ENCODE data around the gene PPP1R12C.

PPP1R12C gene

DNA sequence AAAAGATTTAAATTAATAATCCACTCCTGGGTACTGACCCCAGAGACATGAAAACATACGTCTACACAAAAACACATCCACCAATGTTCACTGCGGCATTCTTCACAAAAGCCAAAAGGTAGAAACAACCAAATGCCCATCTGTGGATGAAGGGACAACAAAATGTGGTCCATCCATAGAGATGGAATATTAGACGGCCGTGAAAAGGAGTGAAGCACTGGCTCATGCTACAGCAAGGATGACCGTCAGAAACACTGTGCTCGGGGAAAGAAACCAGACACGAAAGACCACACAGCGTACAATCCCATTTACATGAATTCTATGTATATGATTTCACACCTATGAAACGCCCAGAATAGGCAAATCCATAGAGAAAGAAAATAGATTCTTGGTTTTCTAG is 60.6 kb downstream of the PPP1R12C start:
- TF ChIP-seq, protein P1, sequence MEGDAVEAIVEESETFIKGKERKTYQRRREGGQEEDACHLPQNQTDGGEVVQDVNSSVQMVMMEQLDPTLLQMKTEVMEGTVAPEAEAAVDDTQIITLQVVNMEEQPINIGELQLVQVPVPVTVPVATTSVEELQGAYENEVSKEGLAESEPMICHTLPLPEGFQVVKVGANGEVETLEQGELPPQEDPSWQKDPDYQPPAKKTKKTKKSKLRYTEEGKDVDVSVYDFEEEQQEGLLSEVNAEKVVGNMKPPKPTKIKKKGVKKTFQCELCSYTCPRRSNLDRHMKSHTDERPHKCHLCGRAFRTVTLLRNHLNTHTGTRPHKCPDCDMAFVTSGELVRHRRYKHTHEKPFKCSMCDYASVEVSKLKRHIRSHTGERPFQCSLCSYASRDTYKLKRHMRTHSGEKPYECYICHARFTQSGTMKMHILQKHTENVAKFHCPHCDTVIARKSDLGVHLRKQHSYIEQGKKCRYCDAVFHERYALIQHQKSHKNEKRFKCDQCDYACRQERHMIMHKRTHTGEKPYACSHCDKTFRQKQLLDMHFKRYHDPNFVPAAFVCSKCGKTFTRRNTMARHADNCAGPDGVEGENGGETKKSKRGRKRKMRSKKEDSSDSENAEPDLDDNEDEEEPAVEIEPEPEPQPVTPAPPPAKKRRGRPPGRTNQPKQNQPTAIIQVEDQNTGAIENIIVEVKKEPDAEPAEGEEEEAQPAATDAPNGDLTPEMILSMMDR (conservative IDR thresholded peaks at IDR 0.05; ENCODE audit: low read length) = no peak
- no peak for DNase-seq (ENCODE audit: low read depth)
- H3K4me3 ChIP-seq (ENCODE audit: low read length) = no peak overlapping the region

DNA sequence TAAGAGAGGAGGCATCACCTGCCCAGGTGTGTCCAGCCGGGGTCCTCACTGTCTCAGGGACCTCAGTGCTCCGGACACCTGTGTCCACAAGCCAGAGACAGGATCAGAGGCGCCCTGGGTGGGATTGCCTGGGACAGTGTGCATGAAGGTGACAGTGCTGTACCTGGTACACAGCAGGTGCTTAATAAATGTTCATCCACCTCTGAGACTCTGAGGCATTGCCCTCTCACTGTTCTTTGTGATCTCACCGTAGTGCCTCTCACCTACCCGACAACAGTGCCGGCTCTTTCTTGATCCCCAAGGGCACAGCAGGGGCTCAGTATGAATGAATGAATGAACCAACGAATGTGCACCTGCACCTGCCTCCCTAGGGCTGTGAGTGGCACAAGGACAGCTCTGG is 63.7 kb downstream of the PPP1R12C start:
- DNase-seq (ENCODE audit: low read depth) = no peak
- TF ChIP-seq, protein P1 (conservative IDR thresholded peaks at IDR 0.05; ENCODE audit: low read length) = no peak
- no peak overlapping the region for H3K4me3 ChIP-seq (ENCODE audit: low read length)

DNA sequence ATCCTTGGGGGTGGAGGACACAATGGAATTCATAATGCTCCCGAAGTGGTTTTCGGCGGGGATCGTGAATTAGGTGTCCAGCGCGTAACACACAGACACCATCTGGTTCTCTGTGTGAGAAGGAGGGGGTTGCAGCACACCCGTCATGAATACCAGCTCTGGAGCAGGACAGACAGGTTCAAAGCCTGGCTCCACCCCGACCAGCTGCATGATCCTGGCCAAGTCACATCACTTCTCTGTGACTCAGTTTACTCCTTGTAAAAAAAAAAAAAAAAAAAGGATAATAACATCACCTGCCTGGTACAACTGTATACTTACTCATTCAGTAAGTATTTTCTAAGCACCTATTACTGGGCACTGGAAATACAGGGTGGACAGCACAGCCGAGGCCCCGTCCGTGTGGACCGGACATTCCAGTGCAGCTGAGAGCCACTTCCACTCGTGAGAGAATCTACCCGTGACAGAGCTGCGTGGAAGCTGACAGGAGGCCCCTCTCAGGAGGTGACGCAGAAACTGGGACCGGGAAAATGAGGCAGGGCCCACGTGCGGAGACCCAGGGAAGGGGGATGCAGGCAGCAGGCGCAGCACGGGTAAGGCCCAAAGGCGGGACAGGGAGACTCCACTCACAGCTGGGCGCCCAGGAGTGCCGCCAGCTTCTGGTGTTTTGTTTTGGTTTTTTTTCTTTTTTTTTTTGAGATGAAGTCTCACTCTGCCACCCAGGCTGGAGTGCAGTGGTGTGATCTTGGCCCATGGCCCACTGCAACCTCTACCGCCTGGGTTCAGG is 66.5 kb downstream of the PPP1R12C start:
- DNase-seq (ENCODE audit: low read depth) = no peak
- no peak overlapping the region for H3K4me3 ChIP-seq (ENCODE audit: low read length)
- TF ChIP-seq, protein P1 (conservative IDR thresholded peaks at IDR 0.05; ENCODE audit: low read length) = no peak

DNA sequence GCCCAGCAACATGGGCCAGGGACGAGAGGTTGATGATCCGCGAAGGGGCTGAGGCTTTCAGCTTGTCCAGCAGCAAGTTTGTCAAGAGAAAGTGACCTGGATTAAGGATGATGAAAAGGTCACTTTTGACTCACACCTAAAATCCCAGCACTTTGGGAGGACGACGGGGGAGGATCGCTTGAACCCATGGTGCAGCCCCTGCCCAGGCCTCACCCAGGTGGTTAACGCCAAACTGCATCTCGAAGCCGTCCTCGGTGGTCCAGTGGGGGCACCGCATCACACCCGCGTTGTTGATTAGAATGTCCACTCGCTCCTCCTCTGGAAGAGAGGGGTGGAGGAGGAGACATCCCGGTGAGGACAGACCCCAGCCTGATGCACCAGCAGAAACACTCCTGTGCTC is 69.0 kb downstream of the PPP1R12C start:
- H3K4me3 ChIP-seq (ENCODE audit: low read length) = no peak overlapping the region
- DNase-seq (ENCODE audit: low read depth) = no peak
- TF ChIP-seq, protein P1 (conservative IDR thresholded peaks at IDR 0.05; ENCODE audit: low read length) = no peak

DNA sequence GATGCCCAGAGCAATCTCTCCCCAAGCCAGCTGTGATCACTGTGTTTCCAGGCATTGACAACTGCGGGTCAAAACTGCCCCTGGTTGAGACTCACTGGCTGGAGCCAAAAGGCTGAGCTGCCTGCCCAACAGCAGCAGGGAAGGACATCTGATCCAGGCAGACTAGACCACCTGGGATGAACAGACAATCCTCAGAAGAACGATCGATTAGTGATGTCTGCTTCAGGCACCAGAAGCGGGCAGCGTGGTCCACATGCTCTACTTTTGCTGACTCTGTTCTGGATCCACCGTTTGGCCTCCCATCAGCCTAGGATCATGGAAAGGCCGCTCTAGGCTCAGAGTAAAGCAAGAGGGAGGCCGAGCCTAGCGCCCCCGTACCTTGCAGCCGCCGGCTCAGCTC is 69.5 kb downstream of the PPP1R12C start:
- H3K4me3 ChIP-seq (ENCODE audit: low read length) = no peak overlapping the region
- DNase-seq (ENCODE audit: low read depth) = no peak
- TF ChIP-seq, protein P1 (conservative IDR thresholded peaks at IDR 0.05; ENCODE audit: low read length) = no peak

DNA sequence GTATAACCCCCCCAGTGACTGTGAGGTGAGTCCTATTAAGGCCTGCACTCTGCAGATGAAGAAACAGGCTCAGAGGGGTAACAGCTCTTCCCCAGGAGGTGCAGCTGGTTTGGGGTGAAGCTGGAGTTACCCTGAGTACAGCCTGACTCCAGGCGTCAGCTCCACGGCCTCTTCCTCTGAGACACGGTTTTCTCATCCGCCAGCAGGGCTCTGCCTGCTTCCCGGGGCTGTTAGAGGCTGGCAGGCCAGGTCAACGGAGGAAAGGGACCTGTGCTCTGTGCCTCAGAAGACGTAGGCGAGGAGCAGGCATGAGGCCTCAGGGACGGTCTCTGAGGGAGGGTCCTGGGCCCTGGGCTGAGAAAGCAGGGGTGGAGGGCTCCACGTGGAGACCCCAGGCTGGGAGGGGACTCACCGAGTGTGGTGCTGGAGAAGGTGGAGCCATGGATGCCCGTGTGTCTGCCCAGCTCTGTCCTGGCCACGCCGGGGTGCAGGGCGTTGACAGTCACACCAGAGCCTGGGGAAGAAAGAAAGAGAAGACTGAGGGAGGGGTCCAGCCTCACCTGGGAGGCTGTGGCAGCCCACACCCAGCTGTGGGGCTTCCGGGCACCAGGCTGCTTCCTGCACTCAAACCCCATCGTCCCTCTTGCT is 70.3 kb downstream of the PPP1R12C start:
- H3K4me3 ChIP-seq (ENCODE audit: low read length) = no peak overlapping the region
- DNase-seq (ENCODE audit: low read depth) = no peak
- TF ChIP-seq, protein P1 (conservative IDR thresholded peaks at IDR 0.05; ENCODE audit: low read length) = no peak
